Measurements from ENCODE around the gene CRB3. TPM values are rescaled to one million over a fixed set of nuclear protein-coding genes. Genes with fewer than 3 reads are reported as not detected.
A peak's percentile ranks its signal among the peaks of the same experiment; 100 is the strongest.

Gene CRB3
- total and polyA plus RNA-seq, 7 experiments from 2014 or later = 0.44 to 10.1 (median 6.5) TPM

DNA sequence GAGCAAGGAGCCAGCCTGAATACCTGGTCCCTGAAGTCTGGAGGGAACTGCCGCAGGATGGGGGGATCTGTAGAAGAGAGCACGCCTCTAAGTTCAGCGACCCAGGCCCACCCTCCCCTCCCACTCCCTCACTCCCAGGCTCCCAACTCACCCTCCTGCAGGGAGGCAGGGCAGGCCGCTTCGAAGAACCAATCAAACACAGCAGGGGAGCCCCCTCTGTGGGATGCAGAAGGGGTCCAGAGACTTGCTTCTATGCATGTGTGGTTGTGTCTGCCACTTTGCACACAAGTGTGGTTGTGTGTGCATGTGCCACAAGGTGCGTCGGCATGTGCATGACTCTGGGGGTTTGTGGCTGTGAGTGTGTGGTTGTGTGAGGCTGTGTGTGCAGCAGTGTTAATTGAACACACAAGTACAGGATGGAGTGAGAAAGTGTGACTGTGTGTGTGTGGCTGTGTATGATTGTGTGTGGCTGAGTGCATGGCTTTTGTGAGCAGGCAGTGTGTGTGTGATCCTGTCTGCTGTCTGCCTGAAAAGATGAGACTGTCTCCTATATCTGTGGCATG is 15.8 kb downstream of the CRB3 start:
- ChIA-PET POLR2A (interaction anchor here (0.7 kb wide), 1 partner anchor 26 kb away, joined by 3 read pairs; no protein-coding TSS in a partner anchor), CTCF (no interaction called here)
- Mint-ChIP-seq H3K4me3 (peak overlapping the region; percentile 88 to 100 (median 96)), H3K9me3 (no peaks in the 10 kb centered on the region), H3K4me1 (peaks cover 30 to 50% (median 40%) of the 10 kb centered on the region in 7 donors), H3K27ac (peak overlapping the region; percentile 93 to 99 (median 96)), H3K36me3 (peaks cover 0 to 15% (median 0%) of the 10 kb centered on the region in 5 donors), H3K27me3 (no peaks in the 10 kb centered on the region)
- no peak overlapping the region for H3K4me3 ChIP-seq (ENCODE audit: low read length)
- H3K36me3 ChIP-seq (ENCODE audit: control insufficient read depth in 2 of 3, insufficient read depth in 3 of 3, low read length in 3 of 3) = peaks cover 15 to 41% (median 18%) of the 10 kb centered on the region in 3 experiments
- peaks cover 26 to 27% of the 10 kb centered on the region in 2 donors for H3K4me1 ChIP-seq (ENCODE audit: control insufficient read depth in 2 of 2, insufficient read depth in 2 of 2, low read length in 2 of 2)
- no peaks in the 10 kb centered on the region for H3K9me3 ChIP-seq (ENCODE audit: control insufficient read depth in 2 of 3, low read length in 3 of 3)
- DNase-seq (no peak), ATAC-seq (no peak)
- peak overlapping the region; percentile 94 for H3K27ac ChIP-seq (ENCODE audit: low read depth, low read length)
- H3K27me3 ChIP-seq (ENCODE audit: control insufficient read depth in 2 of 2, insufficient read depth in 2 of 2, low read length in 2 of 2) = no peaks in the 10 kb centered on the region
- intact Hi-C loops (cut with micrococcal nuclease) = loop anchor here in 1 of 2 donors (10.0 kb wide), 1 partner anchor 55 kb away; the partner anchor contains the start of gene KHSRP

DNA sequence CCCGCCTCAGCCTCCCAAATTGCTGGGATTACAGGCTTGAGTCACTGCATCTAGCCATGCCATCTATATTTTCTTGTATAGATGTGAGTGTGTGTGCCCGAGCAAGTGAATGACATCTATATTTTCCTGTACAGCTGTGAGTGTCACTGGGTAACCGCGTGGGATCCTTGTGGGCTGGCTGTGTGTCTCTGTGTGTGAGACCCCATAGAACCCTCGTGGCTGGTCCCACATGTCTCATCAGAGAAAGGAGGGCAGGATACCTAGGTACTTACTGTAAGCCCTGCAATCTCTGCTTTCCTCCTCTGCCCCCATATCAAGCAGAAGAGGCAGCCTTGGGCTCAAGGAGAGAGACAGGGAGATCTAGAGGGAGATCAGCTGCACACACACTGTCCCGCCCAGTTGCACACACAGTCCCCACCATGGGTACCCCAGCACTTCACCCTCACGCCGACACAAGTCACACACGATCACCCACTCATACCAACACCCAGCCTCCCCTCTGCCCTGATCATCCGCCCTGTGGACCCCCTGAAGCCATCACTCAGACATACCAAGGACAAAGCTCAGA is 16.9 kb downstream of the CRB3 start:
- ATAC-seq (peak; percentile 5), DNase-seq (peak in 2 of 9 donors; percentile 16 to 18)
- Histone ChIP-seq H3K4me3 (ENCODE audit: low read length) (peak overlapping the region; percentile 95), H3K27ac (ENCODE audit: low read depth, low read length) (peak overlapping the region; percentile 94), H3K36me3 (ENCODE audit: control insufficient read depth in 2 of 3, insufficient read depth in 3 of 3, low read length in 3 of 3) (peaks cover 10 to 30% (median 13%) of the 10 kb centered on the region in 3 experiments), H3K27me3 (ENCODE audit: control insufficient read depth in 2 of 2, insufficient read depth in 2 of 2, low read length in 2 of 2) (no peaks in the 10 kb centered on the region), H3K4me1 (ENCODE audit: control insufficient read depth in 2 of 2, insufficient read depth in 2 of 2, low read length in 2 of 2) (peaks cover 26 to 27% of the 10 kb centered on the region in 2 donors), H3K9me3 (ENCODE audit: control insufficient read depth in 2 of 3, low read length in 3 of 3) (no peaks in the 10 kb centered on the region)
- H3K4me1 Mint-ChIP-seq = peaks cover 30 to 49% (median 40%) of the 10 kb centered on the region in 7 donors
- H3K4me3 Mint-ChIP-seq = peak overlapping the region; percentile 88 to 100 (median 96)
- no peaks in the 10 kb centered on the region for H3K27me3 Mint-ChIP-seq
- intact Hi-C loops (cut with micrococcal nuclease) = loop anchor here (1.0 to 10.0 kb wide), 3 partner anchors 21 to 56 kb away; partner anchors contain the start of gene KHSRP (in 1 of the 2)
- H3K36me3 Mint-ChIP-seq = peaks cover 0 to 14% (median 0%) of the 10 kb centered on the region in 5 donors
- POLR2A ChIA-PET = interaction anchor here (0.5 to 2.2 kb wide), 18 partner anchors 8 to 914 kb away, joined by 3 to 24 read pairs (median 5); partner anchors contain the start of genes ALKBH7, CRB3, KHSRP and SLC25A23
- CTCF ChIA-PET = interaction anchor here (0.6 to 1.7 kb wide), 3 partner anchors 11 to 36 kb away, joined by 3 to 8 read pairs (median 3); no protein-coding TSS in a partner anchor
- H3K27ac Mint-ChIP-seq = peak overlapping the region; percentile 93 to 99 (median 96)
- H3K9me3 Mint-ChIP-seq = no peaks in the 10 kb centered on the region

DNA sequence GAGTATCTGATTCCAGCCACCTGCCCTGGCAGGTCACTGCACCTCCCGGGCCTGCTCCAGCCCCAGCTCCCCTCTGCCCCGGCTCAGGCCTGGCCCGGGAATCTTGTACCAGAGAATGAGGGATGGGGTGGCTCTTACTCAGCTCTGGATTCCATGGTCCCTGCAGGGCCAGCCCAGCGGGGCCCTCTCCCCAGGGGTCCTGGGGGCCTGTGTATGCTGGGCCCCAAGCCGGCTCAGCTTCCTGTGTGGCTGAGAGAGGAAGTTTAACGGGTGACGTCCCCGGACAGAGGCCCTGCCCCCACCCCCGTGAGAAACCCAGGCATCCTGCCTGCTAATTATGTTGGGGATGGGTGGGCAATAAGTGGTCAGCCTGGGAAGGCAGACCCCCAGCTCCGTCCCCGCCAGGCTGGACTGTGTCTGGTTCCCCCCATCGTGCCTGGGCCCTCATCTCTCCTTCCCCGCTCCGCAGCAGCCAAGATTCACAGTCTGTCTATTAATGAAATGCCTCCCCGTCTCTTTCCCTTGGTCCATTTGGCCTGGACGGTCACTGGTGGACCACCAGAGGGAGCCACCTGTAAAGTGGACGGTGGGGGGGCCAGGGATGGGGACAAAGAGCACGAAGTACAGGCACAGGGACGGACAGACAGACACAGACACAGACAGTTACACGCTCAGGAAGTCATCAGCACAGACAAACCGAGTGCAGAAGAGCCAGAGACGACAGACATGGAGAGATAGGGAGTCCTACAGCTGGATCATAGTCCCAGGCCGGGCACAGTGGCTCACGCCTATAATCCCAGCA is 17.7 kb downstream of the CRB3 start, which contains the start of gene DENND1C:
Gene DENND1C, minus strand, starts transcription at position 247 of the 802 bp plus-strand sequence. Its CDS starts 92 bp downstream, at position 155.
- intact Hi-C loops (cut with micrococcal nuclease) = loop anchor here (1.0 to 10.0 kb wide), 4 partner anchors 21 to 57 kb away; partner anchors contain the start of gene KHSRP (in 1 of the 2)

GRCh38 chr19:6482343-6482686 is 18.2 kb downstream of the CRB3 start:
- H3K36me3 ChIP-seq (ENCODE audit: control insufficient read depth in 2 of 3, insufficient read depth in 3 of 3, low read length in 3 of 3) = peaks cover 0 to 17% (median 5%) of the 10 kb centered on the region in 3 experiments
- peak overlapping the region; percentile 94 for H3K27ac ChIP-seq (ENCODE audit: low read depth, low read length)
- H3K27ac Mint-ChIP-seq = peak overlapping the region; percentile 93 to 99 (median 96)
- H3K4me1 ChIP-seq (ENCODE audit: control insufficient read depth in 2 of 2, insufficient read depth in 2 of 2, low read length in 2 of 2) = peaks cover 26 to 27% of the 10 kb centered on the region in 2 donors
- ATAC-seq = no peak
- intact Hi-C loops (cut with micrococcal nuclease) = loop anchor here (2.0 to 10.0 kb wide), 2 partner anchors 22 to 58 kb away; partner anchors contain the start of gene KHSRP (in 1 of the 2)
- H3K4me3 ChIP-seq (ENCODE audit: low read length) = peak overlapping the region; percentile 95
- no peaks in the 10 kb centered on the region for H3K27me3 Mint-ChIP-seq
- peak overlapping the region; percentile 88 to 100 (median 96) for H3K4me3 Mint-ChIP-seq
- H3K4me1 Mint-ChIP-seq = peaks cover 30 to 46% (median 40%) of the 10 kb centered on the region in 7 donors
- no peak for DNase-seq
- CTCF ChIA-PET = interaction anchor here (0.7 to 1.5 kb wide), 2 partner anchors 22 to 710 kb away, joined by 3 to 4 read pairs; partner anchors contain the start of gene SLC25A23
- H3K9me3 Mint-ChIP-seq = no peaks in the 10 kb centered on the region
- H3K36me3 Mint-ChIP-seq = peaks cover 0 to 8% (median 0%) of the 10 kb centered on the region in 5 donors
- POLR2A ChIA-PET = interaction anchor here (0.7 to 2.2 kb wide), 9 partner anchors 8 to 110 kb away, joined by 3 to 24 read pairs (median 8); partner anchors contain the start of genes ALKBH7, CRB3, KHSRP and SLC25A23
- no peaks in the 10 kb centered on the region for H3K27me3 ChIP-seq (ENCODE audit: control insufficient read depth in 2 of 2, insufficient read depth in 2 of 2, low read length in 2 of 2)
- no peaks in the 10 kb centered on the region for H3K9me3 ChIP-seq (ENCODE audit: control insufficient read depth in 2 of 3, low read length in 3 of 3)

More for the DNA sequence above, 17.7 kb downstream of the CRB3 start, which contains the start of gene DENND1C:
- CTCF ChIA-PET = interaction anchor here (0.6 to 1.7 kb wide), 5 partner anchors 12 to 711 kb away, joined by 3 to 8 read pairs (median 3); partner anchors contain the start of gene SLC25A23
- Histone ChIP-seq H3K9me3 (ENCODE audit: control insufficient read depth in 2 of 3, low read length in 3 of 3) (no peaks in the 10 kb centered on the region), H3K4me3 (ENCODE audit: low read length) (peak within 1 kb of the TSS; percentile 95), H3K27ac (ENCODE audit: low read depth, low read length) (peak within 1 kb of the TSS; percentile 94), H3K27me3 (ENCODE audit: control insufficient read depth in 2 of 2, insufficient read depth in 2 of 2, low read length in 2 of 2) (no peaks in the 10 kb centered on the region), H3K36me3 (ENCODE audit: control insufficient read depth in 2 of 3, insufficient read depth in 3 of 3, low read length in 3 of 3) (peaks cover 5 to 22% (median 5%) of the 10 kb centered on the region in 3 experiments), H3K4me1 (ENCODE audit: control insufficient read depth in 2 of 2, insufficient read depth in 2 of 2, low read length in 2 of 2) (peaks cover 26 to 27% of the 10 kb centered on the region in 2 donors)
- Mint-ChIP-seq H3K27ac (peak within 1 kb of the TSS; percentile 93 to 99 (median 96)), H3K27me3 (no peaks in the 10 kb centered on the region), H3K36me3 (peaks cover 0 to 8% (median 0%) of the 10 kb centered on the region in 5 donors), H3K4me1 (peaks cover 30 to 46% (median 40%) of the 10 kb centered on the region in 7 donors), H3K4me3 (peak within 1 kb of the TSS; percentile 88 to 100 (median 96)), H3K9me3 (no peaks in the 10 kb centered on the region)
- ATAC-seq = peak; percentile 91
- POLR2A ChIA-PET = interaction anchor here (0.7 to 2.2 kb wide), 18 partner anchors 8 to 913 kb away, joined by 3 to 24 read pairs (median 5); partner anchors contain the start of genes ALKBH7, CRB3, KHSRP and SLC25A23
- DNase-seq = peak; percentile 52 to 67 (median 67)

- H3K27ac Mint-ChIP-seq = peak overlapping the region; percentile 67 to 99 (median 88)
- H3K36me3 Mint-ChIP-seq = peaks cover 0 to 8% (median 0%) of the 10 kb centered on the region in 5 donors
- Histone ChIP-seq H3K4me3 (ENCODE audit: low read length) (no peak overlapping the region), H3K4me1 (ENCODE audit: control insufficient read depth in 2 of 2, insufficient read depth in 2 of 2, low read length in 2 of 2) (peaks cover 26 to 27% of the 10 kb centered on the region in 2 donors), H3K27ac (ENCODE audit: low read depth, low read length) (peak overlapping the region; percentile 27), H3K36me3 (ENCODE audit: control insufficient read depth in 2 of 3, insufficient read depth in 3 of 3, low read length in 3 of 3) (peaks cover 0 to 11% (median 5%) of the 10 kb centered on the region in 3 experiments), H3K27me3 (ENCODE audit: control insufficient read depth in 2 of 2, insufficient read depth in 2 of 2, low read length in 2 of 2) (no peaks in the 10 kb centered on the region), H3K9me3 (ENCODE audit: control insufficient read depth in 2 of 3, low read length in 3 of 3) (no peaks in the 10 kb centered on the region)
- DNase-seq = no peak
- CTCF ChIA-PET = no interaction called here
- POLR2A ChIA-PET = interaction anchor here (0.7 to 1.1 kb wide), 4 partner anchors 9 to 33 kb away, joined by 3 to 5 read pairs (median 4); no protein-coding TSS in a partner anchor
- H3K4me3 Mint-ChIP-seq = peak overlapping the region in 7 of 10 donors; percentile 13 to 90 (median 17)
- intact Hi-C loops (cut with micrococcal nuclease) = loop anchor here (2.0 to 10.0 kb wide), 2 partner anchors 22 to 58 kb away; partner anchors contain the start of gene KHSRP (in 1 of the 2)
- no peaks in the 10 kb centered on the region for H3K27me3 Mint-ChIP-seq
- H3K4me1 Mint-ChIP-seq = peaks cover 30 to 46% (median 40%) of the 10 kb centered on the region in 7 donors
- no peaks in the 10 kb centered on the region for H3K9me3 Mint-ChIP-seq
- ATAC-seq = no peak
These were observed 19.2 kb downstream of the CRB3 start for GRCh38 chr19:6483235-6483634.

Measured in naive thymus-derived CD4-positive, alpha-beta T cell (primary cell).